Fibroblast of the conjunctiva (primary cell): ENCODE results near the gene CDC37L1.
"Not testable (repeated sequence)": the region's sequence is repeated elsewhere in the genome, so short reads cannot be mapped to it uniquely, and the experiment has no call there.

Experiments
- DNase-seq: peaks from one replicate; pipeline ENCODE4 v3.0.0-alpha.2; 2010; ENCODE audit warnings: low read depth

CDC37L1 gene

DNA sequence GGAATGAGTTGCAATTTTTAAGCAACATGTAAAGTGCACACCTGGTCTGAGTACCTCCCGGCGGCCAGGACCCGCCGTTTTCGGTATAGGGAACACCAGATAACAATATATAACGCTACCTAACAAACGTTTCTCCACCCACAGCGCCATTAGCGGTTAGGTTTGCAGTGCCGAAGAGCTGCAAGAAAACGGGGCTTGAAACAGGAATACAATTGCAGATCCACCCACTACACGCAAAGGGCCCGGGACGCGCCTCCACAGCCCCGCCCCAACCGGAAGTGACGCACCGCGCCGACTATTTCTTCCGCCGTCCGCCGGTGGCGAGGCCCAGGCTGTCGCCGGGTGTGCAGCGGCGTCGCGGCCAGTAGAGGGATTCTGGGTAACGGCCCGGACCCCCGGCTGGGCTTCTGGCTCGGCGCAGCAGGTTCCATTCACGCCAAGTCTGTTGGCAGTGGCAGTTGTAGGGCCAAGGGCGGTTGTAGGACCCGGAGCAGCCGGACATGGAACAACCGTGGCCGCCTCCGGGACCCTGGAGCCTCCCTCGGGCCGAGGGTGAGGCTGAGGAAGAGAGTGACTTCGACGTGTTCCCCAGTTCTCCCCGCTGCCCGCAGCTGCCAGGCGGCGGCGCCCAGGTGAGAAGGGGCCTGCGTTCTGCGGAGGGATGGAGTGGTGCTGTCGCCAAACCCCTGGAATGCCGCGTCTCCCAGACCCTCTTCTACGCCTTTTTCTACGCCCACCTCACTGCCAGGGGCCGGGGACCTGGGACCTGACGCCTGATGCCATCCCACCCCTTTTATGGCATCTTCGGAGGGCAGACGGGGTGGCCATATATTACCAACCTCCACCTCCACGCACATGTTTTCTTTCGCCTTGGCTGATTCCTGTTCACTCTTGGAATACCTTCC is at the start of gene CDC37L1:
Gene CDC37L1 (plus strand): TSS at position 302 of the 905 bp plus-strand sequence. CDS start 199 bp downstream, at position 501.
- DNase-seq, result peak; percentile 92

DNA sequence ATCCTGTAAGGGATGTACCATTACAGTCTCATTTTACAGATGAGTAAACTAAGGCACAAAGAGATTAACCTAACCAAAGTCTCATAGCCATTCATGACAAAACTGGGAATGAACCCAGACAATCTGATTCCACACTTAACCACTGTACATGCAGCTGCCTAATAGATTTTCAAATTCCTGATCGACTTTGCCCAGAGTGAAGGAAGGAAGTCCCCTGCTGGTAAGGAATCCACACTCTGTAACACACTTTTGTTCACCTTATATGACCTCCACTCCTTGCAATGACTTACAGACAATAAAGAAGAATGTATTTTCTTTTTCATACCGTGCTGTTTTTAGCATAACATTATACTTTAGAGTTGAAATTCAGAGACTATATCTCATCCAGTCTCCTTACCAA is 48.5 kb upstream of the CDC37L1 start:
- DNase-seq, result no peak

GRCh38 chr9:4638968-4639367 is 40.4 kb upstream of the CDC37L1 start:
- DNase-seq, result no peak

GRCh38 chr9:4639420-4639819 is 39.9 kb upstream of the CDC37L1 start:
- no peak for DNase-seq

- DNase-seq, result no peak
Measured at GRCh38 chr9:4640027-4640426, 39.3 kb upstream of the CDC37L1 start.

GRCh38 chr9:4642351-4642750 is 37.0 kb upstream of the CDC37L1 start:
- no peak for DNase-seq

GRCh38 chr9:4654084-4654483 is 25.3 kb upstream of the CDC37L1 start:
- no peak for DNase-seq

- DNase-seq, result no peak
Measured at GRCh38 chr9:4654538-4654937, 24.8 kb upstream of the CDC37L1 start.

- DNase-seq, result not testable (repeated sequence)
Measured at GRCh38 chr9:4656196-4656595, 23.2 kb upstream of the CDC37L1 start.

DNA sequence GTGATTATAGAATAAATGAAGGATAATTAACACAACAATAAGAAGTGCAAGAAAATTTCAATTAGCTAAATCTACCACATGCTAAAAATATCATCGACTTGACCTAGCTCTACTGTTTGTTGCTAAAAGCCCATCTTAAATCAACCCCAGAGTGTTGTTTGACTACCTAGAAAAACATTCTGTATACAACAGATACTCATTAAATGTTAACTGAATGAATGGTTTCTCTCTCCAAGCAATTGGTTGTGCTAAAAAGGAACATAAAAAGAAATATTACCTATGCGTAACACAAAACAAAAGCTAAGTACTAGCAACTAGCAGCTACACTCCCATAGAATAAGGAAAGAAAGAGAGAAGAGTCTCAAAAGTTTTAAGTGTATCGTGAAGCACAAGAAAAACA is 22.7 kb upstream of the CDC37L1 start:
- DNase-seq, result no peak

- DNase-seq, result no peak
Measured at GRCh38 chr9:4657426-4658159, 21.8 kb upstream of the CDC37L1 start.

DNA sequence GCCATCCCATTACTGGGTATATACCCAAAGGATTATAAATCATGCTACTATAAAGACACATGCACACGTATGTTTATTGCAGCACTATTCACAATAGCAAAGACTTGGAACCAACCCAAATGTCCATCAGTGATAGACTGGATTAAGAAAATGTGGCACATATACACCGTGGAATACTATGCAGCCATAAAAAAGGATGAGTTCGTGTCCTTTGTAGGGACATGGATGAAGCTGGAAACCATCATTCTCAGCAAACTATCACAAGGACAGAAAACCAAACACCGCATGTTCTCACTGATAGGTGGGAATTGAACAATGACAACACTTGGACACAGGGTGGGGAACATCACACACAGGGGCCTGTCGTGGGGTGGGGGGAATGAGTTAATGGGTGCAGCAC is 18.7 kb upstream of the CDC37L1 start:
- not testable (repeated sequence) for DNase-seq

- DNase-seq, result no peak
Measured at GRCh38 chr9:4661165-4661564, 18.2 kb upstream of the CDC37L1 start.

DNA sequence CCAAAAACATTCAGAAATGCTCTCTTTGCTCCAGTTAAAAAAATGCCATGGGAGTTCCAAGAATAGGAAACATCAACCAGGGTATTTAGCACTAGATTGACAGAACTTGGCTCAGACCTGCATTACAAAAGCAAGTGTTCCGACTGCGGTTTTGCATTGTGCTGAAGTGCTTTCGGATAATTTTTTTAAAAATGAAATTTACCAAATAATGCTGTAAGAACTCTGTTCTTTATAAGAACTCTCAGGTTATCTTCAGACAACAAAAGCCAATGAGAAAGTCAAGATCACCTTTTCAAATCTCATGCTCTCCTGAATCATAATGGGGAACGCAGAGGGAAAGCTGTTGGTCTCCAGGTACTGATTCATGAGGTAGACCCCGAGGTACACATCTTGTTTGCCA is 17.8 kb upstream of the CDC37L1 start:
- no peak for DNase-seq

DNA sequence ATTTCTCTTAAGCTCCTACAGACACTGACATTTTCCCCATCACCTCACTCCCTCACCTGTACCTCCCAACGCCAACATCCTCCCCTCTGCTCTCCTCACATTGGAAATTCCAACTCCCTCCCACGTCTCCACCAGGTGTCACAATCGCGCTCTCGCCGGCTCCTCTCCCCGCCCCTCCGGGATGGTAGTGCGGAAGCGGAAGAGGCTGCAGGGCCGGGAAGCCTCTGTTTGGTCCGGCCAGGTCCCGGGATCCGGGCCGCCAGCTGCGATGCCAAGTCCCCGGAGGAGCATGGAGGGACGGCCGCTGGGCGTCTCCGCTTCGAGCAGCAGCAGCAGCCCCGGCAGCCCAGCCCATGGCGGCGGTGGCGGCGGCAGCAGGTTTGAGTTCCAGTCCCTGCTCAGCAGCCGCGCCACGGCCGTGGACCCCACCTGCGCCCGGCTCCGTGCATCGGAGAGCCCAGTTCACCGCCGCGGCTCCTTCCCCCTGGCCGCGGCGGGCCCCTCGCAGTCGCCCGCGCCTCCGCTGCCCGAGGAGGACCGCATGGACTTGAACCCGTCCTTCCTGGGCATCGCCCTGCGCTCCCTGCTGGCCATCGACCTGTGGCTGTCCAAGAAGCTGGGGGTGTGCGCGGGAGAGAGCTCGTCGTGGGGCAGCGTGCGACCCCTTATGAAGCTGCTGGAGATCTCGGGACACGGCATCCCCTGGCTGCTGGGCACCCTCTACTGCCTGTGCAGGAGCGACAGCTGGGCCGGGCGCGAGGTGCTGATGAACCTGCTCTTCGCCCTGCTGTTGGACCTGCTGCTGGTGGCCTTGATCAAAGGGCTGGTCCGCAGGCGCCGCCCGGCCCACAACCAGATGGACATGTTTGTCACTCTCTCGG is 17.0 kb upstream of the CDC37L1 start, which contains the start of gene PLPP6:
Gene PLPP6 (plus strand): TSS at position 187 of the 881 bp plus-strand sequence. CDS start 82 bp downstream, at position 269.
- DNase-seq, result peak; percentile 57

- DNase-seq, result no peak
Measured at GRCh38 chr9:4662989-4663792, 16.2 kb upstream of the CDC37L1 start.

DNA sequence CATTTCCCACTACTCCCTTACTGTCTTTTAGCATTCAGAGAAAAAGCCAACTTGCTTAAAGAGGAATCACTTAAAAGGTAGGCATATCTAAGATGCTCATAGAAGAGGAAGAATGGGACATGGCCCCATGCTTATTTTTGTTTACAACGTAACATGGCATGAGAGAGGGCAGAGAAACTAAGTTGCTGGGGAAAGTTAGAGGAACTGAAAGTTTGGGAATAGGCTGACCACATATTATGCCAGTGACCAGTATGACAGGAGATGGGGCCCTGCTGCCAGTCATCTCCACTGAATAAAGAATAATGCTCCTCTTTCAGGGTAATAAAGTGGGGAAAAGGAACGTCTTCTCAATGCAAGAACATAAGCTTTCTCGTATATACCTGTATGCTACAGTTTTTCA is 15.4 kb upstream of the CDC37L1 start:
- DNase-seq, result no peak

DNA sequence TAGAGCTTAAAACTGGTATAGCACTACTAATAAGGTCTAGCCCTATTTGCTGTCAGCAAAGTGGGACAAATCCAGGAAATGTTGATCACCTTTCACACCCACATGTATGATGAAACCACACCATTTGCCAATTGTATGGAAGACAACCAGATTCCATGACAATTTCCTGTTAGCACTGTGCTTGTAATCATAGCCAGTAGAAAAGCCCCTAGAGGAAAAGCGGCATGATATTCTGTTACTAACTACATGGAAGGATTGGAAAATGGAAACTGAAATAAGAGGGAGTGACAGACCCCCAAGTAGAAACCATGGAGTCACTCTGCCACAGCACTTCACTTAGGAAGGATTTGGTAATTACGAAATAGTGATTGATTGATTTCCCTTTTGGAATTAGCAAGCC is 14.0 kb upstream of the CDC37L1 start:
- no peak for DNase-seq

DNA sequence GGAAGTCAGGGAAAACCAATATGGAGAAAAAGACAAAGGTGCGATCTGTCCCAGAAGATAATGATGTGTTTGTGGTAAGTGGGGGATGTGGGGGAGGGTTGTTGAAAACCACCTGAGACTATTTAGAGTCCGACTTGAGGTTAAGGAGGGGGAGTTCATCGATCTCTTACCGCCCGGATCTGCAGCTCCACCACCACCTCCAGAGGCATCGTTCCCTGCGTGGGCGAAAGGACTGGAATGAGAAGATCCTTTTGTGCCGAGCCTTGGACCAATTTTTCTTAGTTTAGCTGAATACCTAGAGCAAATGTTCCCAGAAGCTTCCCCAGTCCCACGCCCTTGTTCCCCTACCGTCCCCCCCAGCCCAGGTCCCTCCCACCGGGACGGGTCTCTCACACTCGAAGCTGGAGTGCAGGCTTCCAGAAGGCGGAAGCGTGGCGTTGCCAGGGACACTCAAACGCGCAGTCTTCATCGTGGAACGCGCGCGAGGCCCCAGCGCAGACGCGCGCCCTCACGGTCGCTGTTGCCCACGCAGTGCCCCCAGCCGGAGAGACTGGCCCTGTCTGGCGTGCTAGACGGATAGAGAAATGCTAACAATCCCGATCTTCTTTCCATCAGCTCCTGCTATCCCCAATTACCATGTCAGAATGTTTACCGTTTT is 13.2 kb upstream of the CDC37L1 start, which contains the start of gene SPATA6L:
Gene SPATA6L (minus strand): TSS at position 439 of the 658 bp plus-strand sequence. CDS start 230 bp downstream, at position 209.
- no peak for DNase-seq

GRCh38 chr9:4667681-4668080 is 11.7 kb upstream of the CDC37L1 start:
- no peak for DNase-seq
